Measurements from ENCODE around the gene ABHD14A.
"Not testable (repeated sequence)": the region's sequence is repeated elsewhere in the genome, so short reads cannot be mapped to it uniquely, and the experiment has no call there.

Gene ABHD14A

GRCh38 chr3:51974963-51975851 lies at the start of gene ABHD14A:
ABHD14A (plus strand) TSS chr3:51975064; CDS start chr3:51975136, 72 bp downstream.
- peak; percentile 56 for DNase-seq

- no peak for DNase-seq
Measured at GRCh38 chr3:51927061-51927977, 47.5 kb upstream of the ABHD14A start.

- no peak for DNase-seq
Measured at GRCh38 chr3:51928438-51928837, 46.4 kb upstream of the ABHD14A start.

- DNase-seq = not testable (repeated sequence)
Measured at GRCh38 chr3:51928981-51929380, 45.9 kb upstream of the ABHD14A start.

GRCh38 chr3:51929420-51930003 lies 45.4 kb upstream of the ABHD14A start:
- DNase-seq = no peak

- DNase-seq = no peak
Measured at GRCh38 chr3:51930439-51930838, 44.4 kb upstream of the ABHD14A start.

- no peak for DNase-seq
Measured at GRCh38 chr3:51931756-51932155, 43.1 kb upstream of the ABHD14A start.

- DNase-seq = no peak
Measured at GRCh38 chr3:51932471-51933370, 42.1 kb upstream of the ABHD14A start.

- DNase-seq = no peak
Measured at GRCh38 chr3:51933471-51934138, 41.3 kb upstream of the ABHD14A start.

GRCh38 chr3:51934139-51934850 lies 40.6 kb upstream of the ABHD14A start:
- DNase-seq = no peak

GRCh38 chr3:51934991-51935885 lies 39.6 kb upstream of the ABHD14A start:
- DNase-seq = no peak

GRCh38 chr3:51935886-51936755 lies 38.7 kb upstream of the ABHD14A start:
- no peak for DNase-seq

- DNase-seq = no peak
Measured at GRCh38 chr3:51937014-51937413, 37.9 kb upstream of the ABHD14A start.

GRCh38 chr3:51937611-51938450 lies 37.0 kb upstream of the ABHD14A start:
- DNase-seq = no peak

- DNase-seq = no peak
Measured at GRCh38 chr3:51938780-51939425, 36.0 kb upstream of the ABHD14A start.

- no peak for DNase-seq
Measured at GRCh38 chr3:51940648-51941462, 34.0 kb upstream of the ABHD14A start.

- DNase-seq = no peak
Measured at GRCh38 chr3:51941463-51941797, 33.4 kb upstream of the ABHD14A start.

All from NCI-H1092 treated with DMSO at 0.1 percent for 48 hours (cell line).